TTC549 (cell line): ENCODE data around the gene RANBP2.
"Not testable (repeated sequence)": the region's sequence is repeated elsewhere in the genome, so short reads cannot be mapped to it uniquely, and the experiment has no call there.

Experiments used
- FAIRE-seq: peaks from 2 replicates; lab custom pipeline; 2012; peaks lifted over from hg19 to GRCh38; lab: Jason Lieb, UNC

Gene RANBP2

GRCh38 chr2:108719149-108720044 is at the start of gene RANBP2:
TSS of gene RANBP2 (plus strand) at chr2:108719482. CDS start at chr2:108719607, 125 bp downstream.
- FAIRE-seq: no peak

- not testable (repeated sequence) for FAIRE-seq
Observed at GRCh38 chr2:108670282-108670681, 49.0 kb upstream of the RANBP2 start.

DNA sequence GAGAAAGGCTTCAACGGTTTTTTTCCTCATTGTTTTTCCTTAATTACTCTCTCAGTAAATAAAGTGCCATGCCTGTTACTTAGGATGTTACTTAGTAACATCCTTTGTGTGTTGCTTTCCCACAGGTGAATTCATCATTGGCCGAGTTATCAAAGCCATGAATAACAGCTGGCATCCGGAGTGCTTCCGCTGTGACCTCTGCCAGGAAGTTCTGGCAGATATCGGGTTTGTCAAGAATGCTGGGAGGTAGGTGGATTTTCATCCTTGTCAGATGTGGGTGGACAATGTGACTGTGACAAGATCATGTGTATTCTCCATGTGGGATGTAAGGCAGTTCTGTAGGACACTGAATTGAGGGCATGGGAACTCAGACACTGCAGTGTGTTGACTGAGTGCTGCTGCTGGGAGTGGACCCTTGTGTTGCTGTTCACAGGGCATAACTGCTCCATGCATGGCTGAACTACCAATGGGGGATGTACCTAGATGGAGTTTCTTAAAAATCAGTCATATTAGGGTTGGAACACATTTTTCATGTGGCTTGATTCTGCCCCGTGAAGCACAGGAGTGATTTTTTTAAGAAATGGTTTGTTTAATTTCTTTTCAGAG is 47.0 kb upstream of the RANBP2 start:
- FAIRE-seq: not testable (repeated sequence)

DNA sequence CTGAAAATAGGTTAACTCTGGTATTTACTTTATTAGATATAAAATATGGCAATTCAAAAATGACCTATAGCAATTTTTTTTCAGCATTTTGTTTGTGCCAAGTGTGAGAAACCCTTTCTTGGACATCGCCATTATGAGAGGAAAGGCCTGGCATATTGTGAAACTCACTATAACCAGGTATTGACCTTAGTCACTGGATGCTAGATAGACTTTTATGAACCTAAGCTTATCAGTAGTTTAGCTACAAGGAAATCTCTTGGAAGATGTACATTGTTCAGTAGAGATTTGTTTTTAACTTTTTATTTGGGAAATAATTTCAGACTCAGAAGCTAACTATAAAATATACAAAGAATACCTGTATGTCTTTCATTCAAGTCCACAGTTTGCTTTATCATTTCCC is 42.8 kb upstream of the RANBP2 start:
- FAIRE-seq: not testable (repeated sequence)

GRCh38 chr2:108677239-108677744 is 42.0 kb upstream of the RANBP2 start:
- FAIRE-seq: not testable (repeated sequence)

- not testable (repeated sequence) for FAIRE-seq
Observed at GRCh38 chr2:108678198-108678651, 41.1 kb upstream of the RANBP2 start.

DNA sequence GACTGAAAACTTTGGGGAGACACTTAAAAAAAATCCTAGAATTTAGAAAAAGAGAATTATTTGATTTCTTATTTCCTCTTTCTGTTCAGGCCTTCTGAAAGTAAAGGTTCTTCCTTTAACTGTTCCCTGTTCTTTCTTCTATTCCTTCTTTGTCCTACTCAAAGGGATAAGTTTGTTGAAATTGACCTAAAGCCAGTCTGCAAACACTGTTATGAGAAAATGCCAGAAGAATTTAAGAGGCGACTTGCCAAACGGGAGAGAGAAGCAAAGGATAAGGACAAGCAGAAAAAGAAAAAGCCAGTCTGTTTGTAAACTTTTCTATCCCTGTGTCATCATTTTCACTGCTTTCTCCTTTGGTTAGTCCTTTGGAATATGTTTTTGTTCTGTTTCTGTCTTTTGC is 38.5 kb upstream of the RANBP2 start:
- FAIRE-seq: not testable (repeated sequence)

DNA sequence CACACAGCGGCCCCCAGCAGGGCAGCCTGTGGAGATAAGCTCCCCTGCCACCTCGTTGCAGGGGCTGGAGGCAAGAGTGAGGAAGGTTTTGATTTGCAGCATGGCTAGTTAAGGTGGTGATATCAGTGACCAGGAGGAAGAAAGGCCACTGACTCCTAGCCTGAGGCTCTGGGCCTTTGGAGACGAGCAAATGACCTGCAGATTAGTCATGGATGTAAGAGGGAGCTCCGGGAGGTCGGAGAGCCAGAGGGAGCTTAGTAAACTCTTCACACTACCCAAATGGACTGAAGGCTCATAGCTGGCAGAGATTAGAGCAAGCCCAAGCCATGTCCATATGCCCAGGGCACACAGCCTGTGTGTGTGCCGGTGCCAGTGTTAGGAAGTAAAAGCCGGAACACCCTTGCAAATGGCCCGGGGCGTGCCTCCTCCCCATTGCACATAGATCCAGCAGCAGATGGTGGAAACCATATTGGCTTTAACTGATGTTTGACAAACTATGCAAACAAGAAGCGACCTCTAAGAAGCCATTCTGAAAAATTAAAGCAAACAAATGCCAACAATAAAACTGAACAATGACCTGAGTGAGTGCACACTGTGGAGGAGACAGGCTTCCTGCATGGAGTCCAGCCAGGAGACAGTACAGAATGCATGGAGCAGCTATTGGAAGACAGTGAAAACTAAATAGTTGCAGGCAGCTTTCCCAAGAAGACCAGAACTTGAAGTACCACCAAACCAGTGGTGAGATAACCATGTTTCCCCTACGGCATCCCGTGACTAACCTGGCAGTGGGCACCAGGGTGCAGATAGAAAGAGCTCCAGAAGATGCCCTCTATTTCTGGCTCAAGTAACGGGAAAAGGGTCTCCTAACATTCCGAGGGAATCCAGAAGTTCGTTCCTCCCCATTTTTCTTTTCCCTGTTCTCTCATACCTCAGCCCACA is 30.2 kb upstream of the RANBP2 start:
- FAIRE-seq: not testable (repeated sequence)

GRCh38 chr2:108690001-108690400 is 29.3 kb upstream of the RANBP2 start:
- not testable (repeated sequence) for FAIRE-seq

- FAIRE-seq: no peak
Observed at GRCh38 chr2:108691447-108691846, 27.8 kb upstream of the RANBP2 start.

- no peak for FAIRE-seq
Observed at GRCh38 chr2:108701208-108701607, 18.1 kb upstream of the RANBP2 start.

- no peak for FAIRE-seq
Observed at GRCh38 chr2:108701806-108702205, 17.5 kb upstream of the RANBP2 start.

DNA sequence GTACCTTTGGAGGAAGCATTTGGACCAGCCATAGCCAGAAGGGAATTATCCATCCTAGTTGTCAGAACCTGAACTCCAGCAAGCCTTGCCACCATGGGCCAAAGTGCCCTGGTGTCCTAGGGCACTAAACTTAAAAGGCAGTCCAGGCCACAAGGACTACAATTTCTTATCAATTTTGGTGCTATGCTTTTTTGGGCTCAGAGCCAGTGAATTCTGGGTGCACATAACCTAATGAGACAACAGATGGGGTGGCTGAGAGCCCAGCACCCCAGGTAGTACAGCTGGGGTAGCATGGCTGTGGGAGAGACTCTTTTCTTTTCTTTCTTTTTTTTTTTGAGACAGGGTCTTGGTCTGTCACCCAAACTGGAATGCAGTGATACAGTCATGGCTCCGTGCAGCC is 14.4 kb upstream of the RANBP2 start:
- no peak for FAIRE-seq

GRCh38 chr2:108707300-108707699 is 12.0 kb upstream of the RANBP2 start:
- FAIRE-seq: no peak

DNA sequence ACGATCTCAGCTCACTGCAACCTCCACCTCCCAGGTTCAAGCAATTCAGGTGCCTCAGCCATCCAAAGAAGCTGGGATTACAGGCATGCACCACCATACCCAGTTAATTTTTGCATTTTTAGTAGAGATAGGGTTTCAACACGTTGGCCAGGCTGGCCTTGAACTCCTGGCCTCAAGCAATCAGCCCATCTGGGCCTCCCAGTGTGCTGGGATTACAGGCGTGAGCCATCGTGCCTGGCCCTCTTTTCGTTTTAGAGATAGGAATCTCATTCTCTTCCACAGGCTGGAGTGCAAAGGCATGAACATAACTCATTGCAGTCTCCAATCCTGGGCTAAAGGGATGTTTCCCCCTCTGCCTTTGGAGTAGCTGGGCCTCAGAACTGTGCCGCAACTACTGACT is 2.3 kb upstream of the RANBP2 start:
- not testable (repeated sequence) for FAIRE-seq

- not testable (repeated sequence) for FAIRE-seq
Observed at GRCh38 chr2:108726048-108726447, 6.8 kb downstream of the RANBP2 start.

DNA sequence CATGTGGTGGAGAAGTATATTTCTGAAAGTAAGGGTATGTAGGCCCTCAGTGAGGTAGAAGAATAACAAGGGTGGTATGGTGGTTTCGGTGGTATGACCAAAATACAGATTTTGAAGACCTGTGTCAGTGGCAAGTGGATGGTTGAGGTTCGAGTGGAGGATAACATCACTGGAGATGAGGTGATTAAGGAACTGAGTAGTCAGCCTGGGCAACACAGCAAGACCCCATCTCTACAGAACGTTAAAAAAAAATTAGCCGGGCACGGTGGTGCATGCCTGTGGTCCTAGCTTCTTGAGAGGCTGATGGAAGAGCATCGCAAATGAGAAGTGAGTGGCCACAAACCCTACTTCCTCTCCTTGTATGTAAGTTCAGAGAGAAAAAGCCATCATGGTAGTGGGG is 15.4 kb downstream of the RANBP2 start:
- not testable (repeated sequence) for FAIRE-seq

GRCh38 chr2:108757973-108758372 is 38.7 kb downstream of the RANBP2 start:
- not testable (repeated sequence) for FAIRE-seq

DNA sequence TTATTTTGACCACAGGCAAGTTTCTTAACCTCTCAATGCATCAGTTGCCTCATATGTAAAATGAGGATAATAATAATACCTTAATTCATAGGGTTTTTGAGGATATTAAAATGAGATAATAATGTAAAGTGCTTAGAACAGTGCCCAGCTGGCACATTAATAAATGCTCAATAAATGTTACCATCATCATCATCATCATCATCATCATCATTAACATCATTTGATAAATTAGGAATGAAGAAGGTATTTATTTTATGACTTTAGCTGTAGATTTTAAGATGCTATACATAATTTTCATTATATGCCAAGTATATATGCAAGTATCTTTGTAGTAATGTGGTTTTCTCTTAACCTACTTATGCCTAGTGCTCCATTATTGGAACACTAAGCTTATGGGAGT is 43.3 kb downstream of the RANBP2 start:
- FAIRE-seq: not testable (repeated sequence)

DNA sequence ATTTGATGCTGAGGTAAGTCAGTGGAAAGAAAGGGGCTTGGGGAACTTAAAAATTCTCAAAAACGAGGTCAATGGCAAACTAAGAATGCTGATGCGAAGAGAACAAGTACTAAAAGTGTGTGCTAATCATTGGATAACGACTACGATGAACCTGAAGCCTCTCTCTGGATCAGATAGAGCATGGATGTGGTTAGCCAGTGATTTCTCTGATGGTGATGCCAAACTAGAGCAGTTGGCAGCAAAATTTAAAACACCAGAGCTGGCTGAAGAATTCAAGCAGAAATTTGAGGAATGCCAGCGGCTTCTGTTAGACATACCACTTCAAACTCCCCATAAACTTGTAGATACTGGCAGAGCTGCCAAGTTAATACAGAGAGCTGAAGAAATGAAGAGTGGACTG is 47.4 kb downstream of the RANBP2 start:
- FAIRE-seq: not testable (repeated sequence)

DNA sequence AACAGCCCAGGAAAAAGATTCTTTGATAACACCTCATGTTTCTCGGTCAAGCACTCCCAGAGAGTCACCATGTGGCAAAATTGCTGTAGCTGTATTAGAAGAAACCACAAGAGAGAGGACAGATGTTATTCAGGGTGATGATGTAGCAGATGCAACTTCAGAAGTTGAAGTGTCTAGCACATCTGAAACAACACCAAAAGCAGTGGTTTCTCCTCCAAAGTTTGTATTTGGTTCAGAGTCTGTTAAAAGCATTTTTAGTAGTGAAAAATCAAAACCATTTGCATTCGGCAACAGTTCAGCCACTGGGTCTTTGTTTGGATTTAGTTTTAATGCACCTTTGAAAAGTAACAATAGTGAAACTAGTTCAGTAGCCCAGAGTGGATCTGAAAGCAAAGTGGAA is 48.6 kb downstream of the RANBP2 start:
- FAIRE-seq: not testable (repeated sequence)

- FAIRE-seq: no peak
Observed at GRCh38 chr2:108776475-108776874, 57.2 kb downstream of the RANBP2 start.
